Epithelial cell of prostate (primary cell): ENCODE results near the gene EFHB.
"Not testable (repeated sequence)": the region's sequence is repeated elsewhere in the genome, so short reads cannot be mapped to it uniquely, and the experiment has no call there.

ENCODE experiments used
- DNase-seq: peaks from one replicate; pipeline ENCODE4 v3.0.0-alpha.2; 2011; ENCODE audit warnings: low read depth, low spot score
- H3K27ac ChIP-seq: fragments of 450-650 bp; 2 replicates; pipeline ENCODE4 v1.5.1; 2017; ENCODE audit warnings: mild to moderate bottlenecking

EFHB gene

DNA sequence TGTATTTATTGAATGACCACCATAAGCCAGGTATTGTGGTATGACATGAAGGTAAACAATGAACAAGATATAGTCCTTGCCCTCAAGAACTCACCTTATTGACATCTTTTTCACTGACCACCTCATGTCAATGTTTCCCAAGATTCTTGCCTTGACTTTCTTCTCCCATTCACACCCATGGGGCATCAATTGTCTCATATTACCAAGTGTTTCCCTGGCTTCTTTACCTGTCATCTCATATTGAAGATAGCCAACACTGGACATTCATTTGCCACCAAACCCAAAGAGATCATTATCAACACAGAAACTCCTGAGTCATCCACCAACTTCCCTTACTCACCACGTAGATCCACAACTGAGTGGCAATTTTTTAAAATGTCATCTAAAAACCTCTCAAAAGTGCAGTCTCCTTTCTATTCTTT is 2.2 kb downstream of the EFHB start:
- no peak overlapping the region for H3K27ac ChIP-seq
- DNase-seq: no peak

DNA sequence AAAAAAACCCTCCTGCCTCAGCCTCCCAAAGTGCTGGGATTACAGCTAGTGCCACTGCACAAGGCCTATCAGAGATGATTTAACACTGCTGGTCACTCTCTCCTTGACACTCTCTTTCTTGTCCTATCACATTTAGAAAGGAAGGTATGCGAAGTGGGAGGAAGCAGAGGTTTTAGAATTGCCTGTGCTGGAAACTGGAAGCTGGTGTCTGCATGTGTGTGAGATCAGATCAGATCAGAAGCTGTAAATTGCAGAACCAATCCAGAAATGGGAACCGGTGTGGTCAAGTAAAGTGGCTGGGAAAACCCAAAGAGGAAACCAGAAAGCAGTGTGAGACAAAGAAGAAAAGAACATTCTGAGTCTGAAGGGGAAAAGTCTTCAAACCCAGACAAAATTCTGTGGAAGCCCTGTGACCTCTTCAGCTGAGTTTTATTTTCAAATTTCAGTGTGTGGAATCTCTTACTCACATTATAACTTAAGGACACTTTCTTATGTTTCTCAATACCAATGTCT is 2.8 kb downstream of the EFHB start:
- no peak for DNase-seq

DNA sequence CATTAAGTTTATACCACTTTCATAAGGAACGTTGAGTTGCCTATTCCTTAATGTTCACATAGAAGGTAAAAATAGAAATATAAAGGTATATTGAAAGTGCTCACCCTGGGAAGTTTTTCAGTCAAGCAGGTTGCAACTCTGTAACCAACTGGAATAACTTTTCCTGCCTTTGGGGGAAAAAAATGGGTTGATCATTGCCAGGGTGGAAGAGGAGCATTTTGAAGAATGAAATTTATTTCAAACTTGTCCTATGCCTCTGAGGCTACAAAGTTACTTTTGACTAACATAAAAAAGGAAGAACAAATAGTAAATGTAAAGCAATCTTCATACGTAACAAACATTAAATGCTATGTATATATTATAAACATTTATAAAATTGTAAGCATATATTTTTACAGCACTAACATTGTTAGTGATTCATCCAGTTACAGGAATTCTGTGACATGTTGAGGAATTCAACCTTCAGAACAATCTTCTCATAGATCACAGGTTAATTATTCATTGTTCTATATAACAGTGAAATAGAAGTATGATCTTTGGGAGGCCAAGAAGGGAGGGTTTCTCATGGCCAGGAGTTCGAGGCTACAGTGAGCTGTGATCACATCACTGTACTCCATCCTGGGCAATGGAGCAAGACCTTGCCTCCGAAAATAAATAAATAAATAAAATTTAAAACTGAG is 13.5 kb downstream of the EFHB start:
- H3K27ac ChIP-seq: no peak overlapping the region
- no peak for DNase-seq

More for the DNA sequence above, 2.8 kb downstream of the EFHB start:
- no peak overlapping the region for H3K27ac ChIP-seq

DNA sequence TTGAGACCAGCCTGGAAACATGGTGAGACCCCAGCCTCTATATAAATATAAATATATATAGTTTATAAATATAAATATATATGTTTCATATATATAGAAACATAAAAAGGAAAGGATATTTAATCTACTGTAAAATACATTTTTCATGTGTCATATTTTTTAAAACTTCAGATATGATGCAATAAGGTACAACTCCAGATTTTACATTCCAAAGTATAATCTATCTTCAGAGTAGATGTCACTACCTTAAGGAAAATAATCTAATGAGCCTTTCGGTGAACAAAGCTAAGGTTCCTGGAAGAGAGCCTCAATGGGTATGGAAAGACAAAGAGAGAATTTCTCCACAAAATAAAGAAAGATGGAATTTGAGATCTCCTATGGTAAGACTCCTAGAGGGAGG is 16.9 kb downstream of the EFHB start:
- no peak overlapping the region for H3K27ac ChIP-seq
- no peak for DNase-seq

DNA sequence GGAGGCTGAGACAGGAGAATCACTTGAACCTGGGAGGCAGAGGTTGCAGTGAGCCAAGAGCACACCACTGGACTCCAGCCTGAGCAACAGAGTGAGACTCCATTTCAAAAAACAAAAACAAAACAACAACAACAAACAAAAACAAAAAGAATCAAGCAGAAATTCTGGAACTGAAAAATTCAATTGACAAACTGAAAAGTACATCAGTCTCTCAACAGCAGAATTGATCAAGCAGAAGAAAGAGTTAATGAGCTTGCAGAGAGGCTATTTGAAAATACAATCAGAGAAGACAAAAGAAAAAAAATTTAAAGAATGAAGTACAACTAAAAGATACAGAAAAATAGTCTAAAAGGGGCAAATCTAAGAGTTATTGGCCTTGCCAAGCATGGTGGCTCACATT is 22.6 kb downstream of the EFHB start:
- H3K27ac ChIP-seq: no peak overlapping the region
- DNase-seq: no peak

DNA sequence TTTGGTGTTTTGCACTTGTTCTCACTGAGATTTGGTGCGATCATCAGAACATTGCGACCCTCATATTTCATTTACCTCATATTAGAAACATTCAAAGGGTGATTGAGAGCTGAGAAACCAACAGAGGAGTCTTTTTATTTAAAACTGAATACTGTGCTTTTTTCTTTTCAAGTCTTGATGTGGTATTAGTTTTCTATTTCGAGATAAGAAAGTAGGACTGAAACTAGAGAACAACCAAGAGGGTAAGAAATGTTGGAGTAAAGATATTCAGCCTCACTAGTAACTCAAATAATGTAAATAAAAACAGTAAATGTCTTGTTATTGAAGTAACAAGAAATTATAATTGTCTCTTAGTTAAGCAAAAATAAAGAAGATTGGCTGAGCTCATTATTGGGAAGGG is 26.5 kb downstream of the EFHB start:
- DNase-seq: no peak
- H3K27ac ChIP-seq: no peak overlapping the region

DNA sequence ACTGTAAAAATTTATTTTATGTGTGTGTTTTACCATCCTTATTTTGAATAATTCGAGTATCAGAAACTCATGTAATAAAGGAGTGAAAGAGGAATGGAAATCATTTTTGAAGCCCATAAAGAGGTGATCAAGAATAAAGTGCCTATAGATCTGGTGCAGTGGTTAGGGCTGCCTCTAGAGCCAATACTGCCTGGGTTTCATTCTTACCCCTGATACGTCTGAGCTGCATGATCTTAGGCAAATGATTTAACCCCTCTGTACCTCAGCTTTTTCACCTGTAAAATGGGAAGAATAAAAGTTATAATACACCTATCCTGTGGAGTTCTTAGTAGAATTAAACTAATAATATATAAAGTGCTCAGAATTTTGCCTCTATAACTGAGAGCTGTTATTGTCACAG is 30.4 kb downstream of the EFHB start:
- DNase-seq: no peak
- no peak overlapping the region for H3K27ac ChIP-seq

DNA sequence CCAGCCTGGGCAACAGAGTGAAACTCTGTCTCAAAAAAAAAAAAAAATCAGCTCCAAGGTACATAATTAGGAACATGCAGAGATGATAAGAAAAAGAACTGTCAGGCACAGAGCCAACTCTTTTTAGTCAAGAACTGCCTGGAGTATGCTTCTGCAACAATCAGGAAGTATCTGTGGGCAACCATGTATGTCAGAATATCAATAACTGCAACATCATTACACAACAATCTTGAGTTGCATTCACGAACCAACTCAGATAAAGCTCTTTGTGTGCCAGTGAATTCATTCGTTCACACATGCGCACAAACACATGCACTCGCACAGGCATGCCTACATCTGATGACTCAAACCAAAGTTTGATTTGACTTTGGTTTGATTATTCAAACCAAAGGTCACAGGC is 32.1 kb downstream of the EFHB start:
- peak; percentile 84 for DNase-seq
- no peak overlapping the region for H3K27ac ChIP-seq

DNA sequence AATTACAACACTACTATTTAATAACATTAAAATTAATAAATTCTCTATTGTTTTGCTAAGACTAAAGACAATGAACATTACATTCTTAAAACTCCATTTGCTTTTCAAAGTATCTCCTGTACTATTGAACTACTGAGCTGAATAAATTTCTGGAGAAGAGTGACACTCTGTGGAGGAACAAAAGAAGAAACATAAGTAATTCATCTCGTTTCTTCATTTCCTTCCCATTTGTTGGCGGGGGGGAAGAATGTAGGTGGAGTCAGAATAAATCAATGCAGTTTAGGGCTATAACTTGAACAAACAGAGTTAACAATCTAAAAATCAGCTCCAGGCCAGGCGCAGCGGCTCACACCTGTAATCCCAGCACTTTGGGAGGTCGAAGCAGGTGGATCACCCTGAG is 32.7 kb downstream of the EFHB start:
- no peak overlapping the region for H3K27ac ChIP-seq
- no peak for DNase-seq

DNA sequence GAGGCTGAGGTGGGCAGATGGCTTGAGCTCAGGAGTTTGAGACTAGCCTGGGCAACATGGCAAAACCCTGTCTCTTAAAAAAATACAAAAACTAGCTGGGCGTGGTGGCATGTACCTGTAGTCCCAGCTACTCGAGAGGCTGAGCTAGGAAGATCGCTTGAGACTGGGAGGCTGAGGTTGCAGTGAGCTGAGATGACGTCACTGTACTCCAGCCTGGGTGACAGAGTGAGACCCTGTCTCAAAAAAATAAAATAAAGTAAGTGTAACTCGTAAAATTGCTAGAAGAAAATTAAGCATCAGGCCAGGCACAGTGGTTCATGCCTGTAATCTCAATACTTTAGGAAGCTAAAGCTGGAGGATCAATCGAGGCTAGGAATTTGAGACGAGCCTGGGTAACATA is 34.2 kb downstream of the EFHB start:
- DNase-seq, H3K27ac ChIP-seq: not testable (repeated sequence)

DNA sequence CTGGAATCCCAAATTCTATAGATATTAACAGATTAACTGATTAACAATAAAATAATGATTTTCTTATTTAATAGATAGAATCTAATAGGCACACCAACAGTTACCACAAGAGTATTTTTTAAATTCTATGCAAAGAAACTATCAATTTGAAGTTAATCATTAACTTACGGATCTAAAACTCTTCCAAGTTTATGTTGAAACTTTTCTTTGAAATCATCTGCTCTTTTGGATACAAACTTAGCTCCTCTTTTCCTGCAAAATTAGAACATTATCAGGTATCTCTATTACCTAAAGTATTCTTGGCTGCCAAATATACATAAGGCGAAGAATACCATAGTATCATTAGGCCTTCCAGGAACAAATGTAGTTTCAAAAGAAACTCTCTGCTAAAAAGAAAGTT is 34.8 kb downstream of the EFHB start:
- DNase-seq: no peak
- no peak overlapping the region for H3K27ac ChIP-seq

DNA sequence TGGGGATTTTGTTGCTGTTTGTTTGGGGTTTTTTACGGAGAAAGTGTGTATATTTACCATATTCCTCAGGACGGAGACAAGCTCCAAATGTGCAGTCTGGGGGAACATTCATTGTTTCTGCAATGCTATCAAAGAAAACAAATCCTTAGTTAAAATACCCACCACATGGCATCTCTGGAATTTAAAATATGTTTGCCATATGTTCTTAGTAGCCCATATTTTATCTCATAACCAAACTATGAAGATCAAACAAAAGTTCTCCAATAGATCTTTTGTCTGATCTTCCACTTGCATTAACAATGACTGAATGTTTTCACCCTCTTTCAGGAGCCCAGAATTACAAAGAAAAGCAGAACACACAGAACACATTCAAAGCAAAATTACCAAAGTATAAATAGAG is 35.3 kb downstream of the EFHB start:
- no peak for DNase-seq

DNA sequence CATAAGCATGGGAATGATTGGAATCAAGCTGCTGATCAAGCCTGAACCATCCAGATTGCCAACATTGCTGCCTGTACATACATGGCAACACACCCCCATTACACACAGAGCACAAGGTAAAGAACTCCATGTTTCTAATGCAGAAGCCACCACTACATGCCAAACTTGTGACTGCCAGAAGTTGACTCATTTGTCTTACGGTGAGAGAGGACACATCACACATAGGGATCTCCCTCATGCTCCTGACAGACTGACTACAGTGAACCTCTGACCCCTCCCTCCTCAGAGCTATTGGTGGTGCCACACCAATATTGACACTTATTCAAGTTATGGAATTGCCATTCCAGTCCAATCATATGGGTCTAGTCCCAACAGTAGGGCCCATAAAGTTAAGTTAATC is 42.3 kb downstream of the EFHB start:
- peak; percentile 66 for DNase-seq

More for the DNA sequence above, 35.3 kb downstream of the EFHB start:
- no peak overlapping the region for H3K27ac ChIP-seq

DNA sequence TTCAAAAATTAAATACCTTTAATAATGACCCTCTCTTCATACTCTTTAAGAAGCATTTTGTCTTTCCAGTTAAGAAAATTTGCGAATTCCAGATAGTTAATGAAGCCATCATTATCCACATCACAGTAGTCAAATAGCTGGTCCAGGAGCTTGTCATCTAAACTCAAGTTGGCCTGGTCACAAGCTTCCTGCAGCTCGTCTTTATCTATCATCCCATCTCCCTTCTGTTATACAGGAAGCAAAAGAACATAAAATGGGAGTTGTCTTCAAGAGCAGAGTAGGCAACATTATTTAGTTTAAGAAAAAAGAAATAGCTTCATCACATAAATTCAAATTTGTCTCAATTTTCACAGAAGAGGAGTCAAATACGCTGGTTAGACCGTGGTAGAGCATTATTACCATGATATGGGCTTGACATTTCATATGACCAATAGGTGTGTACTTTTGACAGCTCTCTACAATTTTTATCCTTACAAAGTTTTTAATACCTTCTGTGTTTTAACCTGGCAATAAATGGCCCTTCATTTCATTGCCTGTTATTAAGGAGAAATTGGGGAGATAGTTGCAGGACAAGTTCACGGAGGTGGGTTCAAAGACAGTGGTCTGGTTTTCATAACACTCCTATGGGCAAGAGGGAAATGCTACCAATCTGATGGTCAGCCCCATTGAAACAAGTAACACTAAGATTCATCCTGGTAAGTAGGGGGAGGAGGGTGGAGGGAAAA is 45.4 kb downstream of the EFHB start:
- peak overlapping the region; percentile 81 for H3K27ac ChIP-seq
- no peak for DNase-seq

More for the DNA sequence above, 42.3 kb downstream of the EFHB start:
- peak overlapping the region; percentile 32 for H3K27ac ChIP-seq

DNA sequence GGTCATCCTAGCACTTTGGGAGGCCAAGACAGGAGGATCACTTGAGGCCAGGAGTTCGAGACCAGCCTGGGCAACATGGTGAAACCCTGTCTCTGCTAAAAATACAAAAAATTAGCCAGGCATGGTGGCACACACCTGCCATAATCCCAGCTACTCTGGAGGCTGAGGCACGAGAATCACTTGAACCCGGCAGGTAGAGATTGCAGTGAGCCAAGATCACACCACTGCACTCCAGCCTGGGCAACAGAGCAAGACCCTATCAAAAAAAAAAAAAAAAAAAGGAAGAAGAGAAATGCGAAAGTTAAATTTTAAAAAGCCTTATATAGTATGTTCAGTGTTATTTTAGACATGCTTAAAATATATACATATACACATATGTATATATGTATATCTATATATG is 46.9 kb downstream of the EFHB start:
- not testable (repeated sequence) for H3K27ac ChIP-seq, DNase-seq

DNA sequence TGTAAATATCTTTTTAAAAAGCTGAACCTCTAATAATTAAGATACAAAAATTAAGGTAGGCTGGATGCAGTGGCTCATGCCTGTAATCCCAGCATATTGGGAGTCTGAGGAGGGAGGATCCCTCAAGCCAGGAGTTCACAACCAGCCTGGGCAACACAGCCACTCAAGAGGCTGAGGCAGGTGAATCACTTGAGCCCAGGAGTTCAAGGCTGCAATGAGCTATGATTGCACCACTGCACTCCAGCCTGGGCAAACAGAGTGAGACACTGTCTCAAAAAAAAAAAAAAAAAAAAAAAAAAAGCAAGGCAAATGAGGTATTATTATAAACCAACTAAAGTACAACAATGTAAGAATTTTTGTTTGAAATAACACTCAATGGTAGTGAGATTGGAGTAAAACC is 47.6 kb downstream of the EFHB start:
- DNase-seq: no peak
- H3K27ac ChIP-seq: no peak overlapping the region

DNA sequence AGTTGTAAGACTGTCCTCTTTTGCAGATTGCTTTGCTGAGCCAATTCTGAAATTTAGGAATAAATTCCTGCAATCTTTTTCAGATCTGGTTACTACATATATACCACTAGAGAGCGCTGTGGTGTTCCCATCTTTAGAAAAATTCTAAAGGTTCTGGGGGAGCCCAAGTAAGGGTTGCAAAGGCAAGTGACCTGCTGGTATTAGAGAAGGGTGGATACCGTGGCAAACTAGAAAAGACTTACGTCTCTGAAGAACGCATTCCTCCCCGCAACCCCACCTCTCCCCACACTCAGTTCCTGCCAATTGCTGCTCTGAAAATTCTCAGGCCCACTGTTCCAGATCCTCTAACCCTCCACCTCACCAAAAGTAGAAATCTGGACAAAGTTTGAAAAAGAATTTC is 48.5 kb downstream of the EFHB start:
- no peak overlapping the region for H3K27ac ChIP-seq
- DNase-seq: no peak

DNA sequence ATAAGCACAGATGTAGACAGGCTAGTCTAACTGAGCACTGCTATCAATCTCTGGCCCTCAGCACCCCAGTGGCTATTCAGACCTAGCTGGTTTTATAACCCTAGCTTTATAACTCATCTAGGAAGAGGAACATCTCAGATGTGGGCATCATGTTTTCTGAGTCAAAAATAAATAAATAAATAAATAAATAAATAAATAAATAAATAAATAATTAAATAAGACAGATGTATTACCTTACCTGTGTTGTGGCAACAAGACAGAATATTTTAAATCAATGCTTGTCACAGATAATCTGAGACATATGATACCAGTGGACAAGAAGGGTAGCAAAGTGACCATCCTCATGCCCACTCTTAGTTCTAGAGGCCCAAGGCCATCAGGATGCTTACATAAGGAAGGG is 52.2 kb downstream of the EFHB start:
- H3K27ac ChIP-seq: no peak overlapping the region
- no peak for DNase-seq

DNA sequence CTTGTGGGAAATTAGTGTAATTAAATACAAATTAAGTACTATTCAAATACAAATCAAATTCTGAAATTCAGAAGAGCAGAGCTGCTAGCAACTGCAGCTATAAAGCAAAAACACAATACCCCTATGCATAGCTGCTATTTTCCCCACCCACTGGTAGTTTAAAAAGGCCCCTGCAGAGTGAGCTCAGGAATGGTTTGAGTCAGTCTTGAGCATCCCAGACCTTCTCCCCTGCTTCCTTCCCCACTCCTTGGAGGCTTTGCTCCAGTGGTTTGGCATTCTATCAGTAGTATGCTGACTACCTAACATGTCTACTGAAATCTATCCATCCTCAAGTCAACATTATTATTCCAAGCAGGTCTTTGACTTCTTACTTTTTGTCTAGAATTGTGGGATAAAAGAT is 53.0 kb downstream of the EFHB start:
- no peak overlapping the region for H3K27ac ChIP-seq
- no peak for DNase-seq

DNA sequence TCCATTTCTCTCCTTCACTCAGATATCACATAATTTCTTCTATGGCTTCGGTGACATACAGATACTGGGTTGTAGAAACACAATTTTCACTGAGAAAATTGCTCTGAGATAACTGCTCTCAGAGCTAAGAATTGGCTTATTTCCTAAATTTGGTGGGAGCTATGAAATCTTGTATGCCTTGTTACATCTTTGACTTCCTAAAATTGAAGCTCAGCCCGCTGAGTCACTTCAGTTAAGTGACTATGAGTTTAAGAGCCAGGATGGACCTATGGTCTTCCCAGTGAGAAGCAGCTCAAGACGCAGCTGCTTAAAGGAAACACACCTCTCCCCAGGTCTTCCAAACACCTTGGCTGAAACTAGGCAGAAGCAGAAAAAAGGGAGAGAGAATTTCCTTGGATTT is 56.4 kb downstream of the EFHB start:
- DNase-seq: no peak
- no peak overlapping the region for H3K27ac ChIP-seq

DNA sequence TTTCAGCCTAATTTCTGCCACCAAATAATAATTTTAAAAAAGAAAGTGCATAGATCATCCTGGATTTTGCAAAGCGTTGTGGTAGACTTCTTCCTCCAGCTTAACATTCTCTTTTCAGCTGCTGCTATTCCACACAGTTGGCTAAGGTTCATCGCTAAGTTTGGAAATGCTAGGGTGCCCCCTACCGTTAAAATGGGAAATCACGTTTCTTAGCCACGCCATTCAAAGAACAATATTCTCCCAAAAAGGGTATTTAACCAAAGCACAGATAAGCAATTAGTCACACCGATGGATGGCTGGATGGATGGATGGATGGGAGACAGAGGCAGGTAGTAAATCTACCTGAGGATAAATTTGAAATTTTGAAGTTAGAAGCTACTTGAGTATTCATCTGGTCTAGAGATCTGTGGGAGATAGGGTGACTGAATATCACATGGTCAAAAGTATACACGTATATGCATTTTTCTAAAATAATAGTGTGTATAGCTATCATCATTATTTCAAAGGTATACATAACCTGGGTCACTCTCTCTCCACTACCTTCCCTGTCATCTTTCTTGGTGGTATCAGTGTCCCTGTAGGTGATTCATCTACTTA is 67.2 kb downstream of the EFHB start:
- no peak for DNase-seq
- H3K27ac ChIP-seq: no peak overlapping the region
